SHP77 treated with DMSO at 0.1 percent for 48 hours (cell line): ENCODE data around the gene AP3S2.
"Not testable (repeated sequence)": the region's sequence is repeated elsewhere in the genome, so short reads cannot be mapped to it uniquely, and the experiment has no call there.

ENCODE experiments used
- DNase-seq: peaks from one replicate; lab custom pipeline; 2025; lab: John Stamatoyannopoulos, UW

Gene AP3S2

GRCh38 chr15:89864958-89865739 is 28.6 kb downstream of the AP3S2 start:
- DNase-seq, result no peak

DNA sequence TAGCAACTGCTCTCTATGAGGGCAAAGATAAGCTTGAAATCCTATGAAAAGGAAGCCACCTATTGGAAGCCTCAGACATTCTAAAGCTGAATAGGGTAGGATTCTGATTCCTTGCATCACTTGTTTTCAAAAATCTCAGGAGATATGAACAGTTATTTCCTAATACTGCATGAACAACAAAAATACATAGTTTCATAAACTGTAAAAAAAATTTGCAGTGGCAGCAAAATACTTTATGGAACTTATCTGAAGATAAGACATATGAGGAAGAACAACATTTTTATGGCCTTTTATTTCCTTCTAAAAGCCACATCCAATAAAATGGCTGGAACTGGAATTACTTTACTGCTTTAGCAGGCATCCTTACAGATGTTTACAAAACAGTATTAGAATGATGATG is 29.9 kb downstream of the AP3S2 start:
- no peak for DNase-seq

- DNase-seq, result no peak
Measured at GRCh38 chr15:89860891-89861290, 32.9 kb downstream of the AP3S2 start.

- no peak for DNase-seq
Measured at GRCh38 chr15:89860431-89860830, 33.4 kb downstream of the AP3S2 start.

- DNase-seq, result no peak
Measured at GRCh38 chr15:89858661-89859458, 34.9 kb downstream of the AP3S2 start.

GRCh38 chr15:89857673-89858072 is 36.1 kb downstream of the AP3S2 start:
- DNase-seq, result no peak

DNA sequence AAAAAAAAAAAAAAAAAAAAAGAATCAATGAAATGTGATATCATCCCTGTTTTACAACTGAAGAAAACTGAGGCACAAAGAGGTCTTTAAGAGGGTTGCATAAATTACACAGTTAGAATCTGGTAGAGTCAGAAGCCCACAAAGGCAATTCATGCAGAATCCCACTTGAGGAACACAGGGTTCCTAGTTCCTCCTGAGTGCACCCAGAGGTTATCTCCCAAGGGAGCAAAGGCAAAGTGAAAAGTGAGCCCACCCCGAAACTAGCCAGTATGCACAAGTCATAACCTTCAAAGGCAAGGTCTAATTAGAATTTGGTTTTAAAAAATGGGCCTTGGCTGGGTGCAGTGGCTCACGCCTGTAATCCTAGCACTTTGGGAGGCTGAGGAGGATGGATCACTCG is 37.8 kb downstream of the AP3S2 start:
- no peak for DNase-seq

DNA sequence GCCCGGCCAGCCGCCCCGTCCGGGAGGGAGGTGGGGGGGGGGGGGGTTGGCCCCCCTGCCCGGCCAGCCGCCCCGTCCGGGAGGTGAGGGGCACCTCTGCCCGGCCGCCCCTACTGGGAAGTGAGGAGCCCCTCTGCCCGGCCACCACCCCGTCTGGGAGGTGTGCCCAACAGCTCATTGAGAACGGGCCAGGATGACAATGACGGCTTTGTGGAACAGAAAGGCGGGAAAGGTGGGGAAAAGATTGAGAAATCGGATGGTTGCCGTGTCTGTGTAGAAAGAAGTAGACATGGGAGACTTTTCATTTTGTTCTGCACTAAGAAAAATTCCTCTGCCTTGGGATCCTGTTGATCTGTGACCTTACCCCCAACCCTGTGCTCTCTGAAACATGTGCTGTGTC is 38.9 kb downstream of the AP3S2 start:
- DNase-seq, result not testable (repeated sequence)

DNA sequence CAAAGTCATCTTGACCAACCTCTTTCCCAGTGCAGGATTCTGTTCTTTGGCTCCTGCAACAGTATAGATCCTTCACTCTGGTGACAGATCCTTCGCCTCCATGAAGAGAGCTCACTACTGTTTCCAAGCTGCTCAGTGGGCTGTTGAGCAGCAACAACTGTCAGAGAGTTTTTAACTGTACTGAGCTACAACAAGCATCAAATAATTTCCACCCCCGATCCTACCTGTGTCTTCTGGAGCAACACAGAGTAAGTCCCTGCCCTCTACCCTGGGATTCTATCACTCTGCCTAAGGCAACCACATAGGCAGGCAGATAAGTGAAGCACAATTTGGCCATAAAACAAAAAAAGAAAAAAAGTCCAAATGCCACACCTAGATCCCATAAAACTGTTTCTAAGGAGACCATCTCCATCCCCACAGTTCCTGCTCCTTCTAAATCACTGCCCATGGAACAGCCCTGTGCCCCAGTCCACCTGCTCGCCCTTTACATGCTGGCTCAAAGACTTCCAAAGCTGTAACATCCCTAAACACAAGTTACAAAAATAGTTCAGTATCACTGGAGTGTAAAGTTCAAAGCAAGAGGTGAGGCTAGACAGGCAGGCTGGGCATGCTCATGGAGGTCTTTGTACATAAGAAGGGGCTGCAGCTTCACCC is 41.3 kb downstream of the AP3S2 start:
- no peak for DNase-seq

GRCh38 chr15:89851673-89852341 is 42.0 kb downstream of the AP3S2 start:
- no peak for DNase-seq

- no peak for DNase-seq
Measured at GRCh38 chr15:89848970-89849292, 44.9 kb downstream of the AP3S2 start.

GRCh38 chr15:89847101-89847500 is 46.7 kb downstream of the AP3S2 start:
- no peak for DNase-seq

GRCh38 chr15:89845305-89845893 is 48.4 kb downstream of the AP3S2 start:
- DNase-seq, result no peak

DNA sequence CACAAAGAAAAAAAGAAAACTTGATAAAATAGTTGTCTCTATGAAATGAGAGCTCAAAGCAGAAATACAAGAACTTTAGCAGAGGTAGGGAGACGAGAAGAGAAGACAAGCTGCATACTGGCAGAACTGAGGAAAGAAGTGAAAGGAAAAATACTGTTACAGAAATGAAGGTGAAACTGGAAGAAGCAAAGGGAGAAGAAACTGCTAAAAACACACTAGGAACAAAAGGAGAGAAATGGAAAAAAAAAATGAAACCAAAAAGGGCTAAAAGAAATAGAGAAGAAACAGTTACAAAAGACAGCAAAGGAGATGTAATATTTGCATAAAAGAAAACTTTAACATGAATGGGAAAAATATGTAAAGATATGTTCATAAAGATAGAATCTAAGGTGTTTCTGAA is 51.8 kb downstream of the AP3S2 start:
- DNase-seq, result no peak

- DNase-seq, result no peak
Measured at GRCh38 chr15:89841306-89841705, 52.5 kb downstream of the AP3S2 start.

DNA sequence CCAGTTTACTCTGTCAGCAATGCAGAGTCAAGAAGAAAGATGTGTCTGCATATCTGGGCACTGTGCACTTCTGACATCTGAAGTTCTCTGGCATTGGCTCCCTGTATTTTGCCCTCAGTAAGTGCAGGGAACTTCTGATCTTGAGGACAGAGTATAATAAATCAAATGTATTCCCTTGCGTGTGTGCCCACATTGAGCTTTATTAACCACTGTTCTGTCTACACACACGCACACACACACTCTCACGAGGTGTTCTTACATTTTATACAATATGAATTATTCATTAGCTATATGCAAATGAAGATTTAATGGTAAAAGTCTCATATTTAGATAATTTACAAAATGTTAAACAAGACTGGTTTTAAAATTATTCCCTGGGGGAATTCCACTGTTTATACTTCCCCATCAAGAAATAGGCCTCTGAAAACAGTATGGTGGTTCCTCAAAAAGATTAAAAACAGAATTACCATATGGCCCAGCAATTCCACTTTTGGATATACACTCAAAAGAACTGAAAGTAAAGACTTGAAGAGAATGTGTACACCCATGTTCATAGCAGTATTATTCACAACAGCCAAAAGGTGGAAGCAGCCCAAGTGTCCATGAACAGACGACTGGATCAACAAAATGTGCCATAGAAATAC is 54.5 kb downstream of the AP3S2 start:
- no peak for DNase-seq

- DNase-seq, result no peak
Measured at GRCh38 chr15:89837830-89838178, 56.0 kb downstream of the AP3S2 start.

DNA sequence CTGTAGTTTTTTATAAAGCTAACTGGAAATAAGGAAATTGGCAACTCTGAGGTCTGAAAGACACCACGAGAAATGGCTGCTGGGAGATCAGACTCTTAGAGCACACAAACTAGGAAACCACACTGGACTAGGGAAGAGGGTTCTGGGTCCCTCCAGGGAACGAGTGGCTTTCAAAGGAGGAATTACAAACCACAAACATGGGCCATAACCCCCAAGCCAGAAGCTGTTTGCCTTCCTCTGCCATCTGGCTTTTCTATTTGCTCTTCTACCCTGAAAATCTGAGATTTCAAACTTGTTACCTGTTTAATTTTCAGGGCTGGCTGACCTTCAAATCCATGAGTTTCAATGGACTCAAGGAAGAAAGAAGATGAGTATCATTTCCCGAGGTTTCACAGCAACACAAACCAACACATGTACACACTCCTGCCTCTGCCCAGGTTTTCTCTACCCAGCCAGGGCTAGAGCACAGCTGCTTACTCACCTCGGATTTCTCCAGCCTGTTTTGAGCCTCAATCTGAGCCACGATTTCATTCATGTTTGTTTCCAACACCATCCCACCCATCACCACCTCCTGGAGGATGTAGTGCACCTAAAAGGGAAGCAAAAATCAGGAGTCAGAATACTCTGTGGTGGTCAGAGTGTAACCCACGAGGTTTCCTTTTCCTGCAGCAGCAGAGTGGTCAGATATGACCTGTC is 56.5 kb downstream of the AP3S2 start:
- no peak for DNase-seq

DNA sequence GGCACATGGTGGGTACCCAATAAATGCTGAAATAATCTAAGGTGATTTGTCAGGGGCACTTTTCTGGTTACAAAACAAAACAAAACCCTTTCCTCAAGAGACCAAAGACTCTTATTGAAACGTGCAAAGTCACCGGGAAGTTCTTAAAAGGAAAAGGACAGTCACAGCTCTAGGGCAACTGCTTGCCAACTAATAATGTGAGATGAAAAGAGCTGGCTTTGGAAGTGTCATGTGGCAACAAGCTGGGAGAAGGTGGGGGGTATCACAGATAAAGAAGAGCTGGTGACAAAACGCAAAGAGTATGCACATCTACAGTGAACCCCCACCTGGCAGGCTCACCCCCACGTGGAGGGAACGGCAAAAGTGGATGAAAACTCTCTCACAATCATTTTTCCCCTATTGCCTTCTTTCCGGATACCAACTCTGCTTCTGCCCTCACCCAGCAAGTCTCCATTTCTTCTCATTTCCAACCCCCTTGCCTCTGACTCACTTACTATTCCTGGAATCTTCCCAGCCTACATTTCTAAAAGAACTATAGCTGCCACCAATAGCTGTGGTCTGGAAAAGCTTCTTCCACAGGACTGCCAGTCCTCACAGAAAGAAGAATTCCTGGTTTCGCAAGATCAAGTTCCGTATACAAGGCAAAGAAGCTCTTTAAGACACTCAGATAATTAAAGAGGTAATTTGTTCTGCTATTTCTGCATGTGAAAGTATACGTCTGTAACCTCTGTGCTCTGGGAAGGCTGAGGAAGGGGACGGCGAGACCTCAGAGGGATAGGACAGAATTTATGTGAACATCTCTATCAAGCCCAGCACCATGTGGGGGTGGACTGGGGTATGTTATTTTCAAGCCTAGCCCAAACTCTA is 57.3 kb downstream of the AP3S2 start:
- DNase-seq, result no peak

GRCh38 chr15:89835176-89835564 is 58.6 kb downstream of the AP3S2 start:
- no peak for DNase-seq
